Measurements from ENCODE around the gene SRRM1.

DNA sequence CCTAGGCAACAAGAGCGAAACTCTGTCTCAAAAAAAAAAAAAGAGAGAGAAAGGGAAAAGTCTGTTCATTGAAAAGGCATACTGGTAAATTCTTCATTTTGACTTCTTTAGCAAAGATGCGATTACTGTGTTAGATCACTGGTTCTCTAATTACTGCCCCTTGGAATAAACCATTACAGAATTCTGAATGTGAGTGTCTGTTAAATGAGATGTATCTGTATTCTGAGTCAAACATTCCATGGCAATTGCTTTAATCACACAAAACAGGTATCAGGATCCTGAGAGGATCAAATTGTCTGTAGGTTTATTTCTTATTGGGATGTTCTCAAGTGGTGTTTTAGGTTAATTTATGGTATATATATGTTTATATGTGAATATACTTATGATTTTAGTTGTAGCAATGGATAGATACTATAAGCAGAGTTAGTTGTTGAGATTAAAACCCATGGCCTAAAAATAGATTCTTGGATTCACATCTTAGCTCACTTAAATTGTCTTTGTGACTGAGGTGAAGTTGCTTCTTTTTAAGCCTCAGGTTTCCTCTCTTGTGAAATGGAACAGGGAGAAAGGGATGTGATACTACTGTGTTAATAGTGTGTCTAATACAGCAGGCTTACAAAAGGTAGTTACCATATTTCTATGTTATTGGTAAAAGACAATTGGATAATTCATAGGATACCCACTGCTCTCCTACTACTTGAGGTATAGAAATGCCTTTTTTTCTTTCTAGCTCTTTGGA is 16.2 kb downstream of the SRRM1 start:
- TF ChIP-seq CTCF (IDR thresholded peaks at IDR 0.05; ENCODE audit: extremely low read depth in 1 of 2, insufficient read depth in 1 of 2, low read depth in 1 of 2, low read length in 2 of 2) (no peak), GATA2 (IDR thresholded peaks at IDR 0.05; ENCODE audit: insufficient read depth, insufficient read length, low read depth, low read length) (no peak), POLR2AphosphoS5 (IDR thresholded peaks at IDR 0.05; ENCODE audit: insufficient read depth, low read depth, low read length) (no peak), MAX (IDR thresholded peaks at IDR 0.05; ENCODE audit: insufficient read depth, insufficient read length) (no peak), POLR2A (IDR thresholded peaks at IDR 0.05; ENCODE audit: low read depth, low read length) (no peak), MYC (IDR thresholded peaks at IDR 0.05; ENCODE audit: low read depth, low read length) (no peak), EZH2 (IDR thresholded peaks at IDR 0.05; ENCODE audit: borderline replicate concordance, low read depth, low read length, severe bottlenecking) (no peak), JUN (IDR thresholded peaks at IDR 0.05; ENCODE audit: borderline replicate concordance, insufficient read depth, insufficient read length, low read depth) (no peak)

Data from endothelial cell of umbilical vein (primary cell).